Activated naive CD8-positive, alpha-beta T cell treated with anti-CD3 and anti-CD28 coated beads, Interleukin-2, amount 50 U/mL, for 16 hours (primary cell): ENCODE measurements around the gene MIB1.

Experiments used
- DNase-seq: peaks from one replicate; pipeline ENCODE4 v3.0.0-alpha.2; 2020; ENCODE audit warnings: low read depth, low spot score

Gene MIB1

GRCh38 chr18:21894619-21895367 is 154.2 kb downstream of the MIB1 start:
- no peak for DNase-seq

GRCh38 chr18:21896732-21897336 is 156.2 kb downstream of the MIB1 start:
- no peak for DNase-seq

- DNase-seq = no peak
These were observed 157.2 kb downstream of the MIB1 start for GRCh38 chr18:21897811-21898210.

GRCh38 chr18:21900605-21901352 is 160.2 kb downstream of the MIB1 start:
- no peak for DNase-seq

- no peak for DNase-seq
These were observed 160.9 kb downstream of the MIB1 start for GRCh38 chr18:21901423-21901945.

GRCh38 chr18:21903709-21904108 is 163.1 kb downstream of the MIB1 start:
- no peak for DNase-seq

GRCh38 chr18:21904856-21905255 is 164.3 kb downstream of the MIB1 start:
- no peak for DNase-seq

GRCh38 chr18:21907451-21907850 is 166.9 kb downstream of the MIB1 start:
- DNase-seq = no peak

- no peak for DNase-seq
These were observed 168.1 kb downstream of the MIB1 start for GRCh38 chr18:21908711-21909110.

- no peak for DNase-seq
These were observed 170.3 kb downstream of the MIB1 start for GRCh38 chr18:21910906-21911305.

GRCh38 chr18:21911551-21911950 is 171.0 kb downstream of the MIB1 start:
- no peak for DNase-seq

GRCh38 chr18:21912339-21913239 is 172.0 kb downstream of the MIB1 start:
- DNase-seq = no peak

GRCh38 chr18:21914739-21915319 is 174.2 kb downstream of the MIB1 start:
- DNase-seq = no peak

- no peak for DNase-seq
These were observed 175.0 kb downstream of the MIB1 start for GRCh38 chr18:21915546-21915945.

GRCh38 chr18:21916594-21916993 is 176.0 kb downstream of the MIB1 start:
- DNase-seq = no peak

- no peak for DNase-seq
These were observed 178.1 kb downstream of the MIB1 start for GRCh38 chr18:21918693-21919092.
